B cell (primary cell): Measurements from ENCODE around the gene TPO.

Experiments
- EZH2 ChIP-seq: IDR thresholded peaks from 2 replicates; pipeline ENCODE4 v1.6.1; 2012; ENCODE audit warnings: borderline replicate concordance, low read depth, mild to moderate bottlenecking, moderate library complexity, low read length; ENCODE audit not compliant: insufficient read depth, poor library complexity, severe bottlenecking
- TF ChIP-seq, protein P1 (sequence below): fragments of 200-600 bp; IDR thresholded peaks from one replicate; pipeline ENCODE4 v1.8.0; 2022; ENCODE audit warnings: antibody characterized with exemption, mild to moderate bottlenecking

DNA sequence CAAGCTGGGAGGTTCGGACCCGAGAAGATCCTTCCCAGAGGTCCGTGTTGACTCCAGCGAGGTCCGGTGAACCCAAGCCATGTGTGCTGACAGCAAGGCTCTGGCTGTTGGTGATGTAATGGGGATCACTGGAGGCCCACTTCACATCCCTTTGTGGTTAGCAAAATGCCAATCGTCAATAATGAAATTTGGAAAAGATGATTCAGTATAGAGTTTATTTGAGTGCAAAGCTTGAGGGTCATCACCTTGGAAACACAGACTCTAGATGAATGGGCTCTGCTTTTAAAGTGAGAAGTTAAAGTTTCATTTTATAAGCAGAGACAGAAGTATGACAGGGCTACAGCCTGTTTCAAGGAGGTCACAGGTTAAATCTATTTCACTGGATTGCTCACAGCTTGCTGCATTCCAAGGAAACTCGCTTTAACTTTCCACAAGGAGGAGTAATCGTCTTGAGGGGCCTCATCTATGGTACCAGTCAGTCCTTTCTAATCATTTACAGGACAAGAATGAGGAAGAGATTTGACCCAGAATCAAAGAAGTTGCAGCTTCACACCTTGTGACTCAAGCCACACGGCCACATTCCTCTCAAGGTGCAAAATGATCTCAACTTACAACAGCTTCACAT is 140.5 kb downstream of the TPO start:
- TF ChIP-seq, protein P1, sequence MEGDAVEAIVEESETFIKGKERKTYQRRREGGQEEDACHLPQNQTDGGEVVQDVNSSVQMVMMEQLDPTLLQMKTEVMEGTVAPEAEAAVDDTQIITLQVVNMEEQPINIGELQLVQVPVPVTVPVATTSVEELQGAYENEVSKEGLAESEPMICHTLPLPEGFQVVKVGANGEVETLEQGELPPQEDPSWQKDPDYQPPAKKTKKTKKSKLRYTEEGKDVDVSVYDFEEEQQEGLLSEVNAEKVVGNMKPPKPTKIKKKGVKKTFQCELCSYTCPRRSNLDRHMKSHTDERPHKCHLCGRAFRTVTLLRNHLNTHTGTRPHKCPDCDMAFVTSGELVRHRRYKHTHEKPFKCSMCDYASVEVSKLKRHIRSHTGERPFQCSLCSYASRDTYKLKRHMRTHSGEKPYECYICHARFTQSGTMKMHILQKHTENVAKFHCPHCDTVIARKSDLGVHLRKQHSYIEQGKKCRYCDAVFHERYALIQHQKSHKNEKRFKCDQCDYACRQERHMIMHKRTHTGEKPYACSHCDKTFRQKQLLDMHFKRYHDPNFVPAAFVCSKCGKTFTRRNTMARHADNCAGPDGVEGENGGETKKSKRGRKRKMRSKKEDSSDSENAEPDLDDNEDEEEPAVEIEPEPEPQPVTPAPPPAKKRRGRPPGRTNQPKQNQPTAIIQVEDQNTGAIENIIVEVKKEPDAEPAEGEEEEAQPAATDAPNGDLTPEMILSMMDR, result no peak
- no peak for TF ChIP-seq EZH2
